K562 (cell line): ENCODE data around the gene CDC42SE2. TPM values are rescaled to one million over a fixed set of nuclear protein-coding genes. Genes with fewer than 3 reads are reported as not detected.

ENCODE experiments used
- C11orf30 ChIP-seq: fragments of 450-650 bp; IDR thresholded peaks from 2 replicates; pipeline ENCODE4 v1.6.1; 2016; ENCODE audit warnings: low read depth, mild to moderate bottlenecking
- CREB1 ChIP-seq, 2 experiments: sonication (generic) in 1 of 2; formaldehyde crosslinking in 1 of 2; IDR thresholded peaks; 2 replicates each; pipeline versions ENCODE4 v1.6.1 to v1.8.0; 2012 to 2022; ENCODE audit warnings: inconsistent platforms in 1 of 2, mild to moderate bottlenecking in 1 of 2, missing genetic modification reagents in 1 of 2, moderate library complexity in 1 of 2
- FOXM1 ChIP-seq, 2 experiments: fragments of 450-650 bp in 1 of 2; sonication (generic) in 1 of 2; formaldehyde crosslinking in 1 of 2; IDR thresholded peaks; 2 replicates each; pipeline versions ENCODE4 v1.6.1 to v1.9.0; 2017 to 2022; ENCODE audit warnings: low read depth in 2 of 2, mild to moderate bottlenecking in 2 of 2, missing genetic modification reagents in 1 of 2, moderate library complexity in 1 of 2
- KLF6 ChIP-seq: fragments of 250-450 bp; sonication (Bioruptor Pico); IDR thresholded peaks from 2 replicates; pipeline ENCODE4 v1.4.0; 2020; ENCODE audit warnings: mild to moderate bottlenecking, moderate library complexity, borderline replicate concordance
- MAFK ChIP-seq: IDR thresholded peaks from 2 replicates; pipeline ENCODE4 v1.6.1; 2011; ENCODE audit warnings: low read length, improper control_type of control experiment
- MTA3 ChIP-seq: fragments of 450-650 bp; formaldehyde crosslinking; IDR thresholded peaks from 2 replicates; pipeline ENCODE4 v1.6.1; 2017; ENCODE audit warnings: mild to moderate bottlenecking, borderline replicate concordance
- TEAD4 ChIP-seq, 2 experiments: sonication (generic) in 1 of 2; formaldehyde crosslinking in 1 of 2; IDR thresholded peaks; 2 replicates each; pipeline versions ENCODE4 v1.6.1 to v1.8.0; 2012 to 2022; ENCODE audit warnings: borderline replicate concordance in 1 of 2, inconsistent platforms in 1 of 2, low read length in 1 of 2, mild to moderate bottlenecking in 1 of 2, missing genetic modification reagents in 1 of 2
- YY1 ChIP-seq, 3 experiments: IDR thresholded peaks; 2 replicates each; pipeline ENCODE4 v1.6.1; 2011; ENCODE audit warnings: low read length in 2 of 3, mild to moderate bottlenecking in 2 of 3, moderate library complexity in 2 of 3, borderline replicate concordance in 1 of 3, control low read depth in 1 of 3, low read depth in 1 of 3; ENCODE audit not compliant: insufficient read depth in 3 of 3, insufficient replicate concordance in 2 of 3, control insufficient read depth in 1 of 3, insufficient read length in 1 of 3; ENCODE audit errors: extremely low read depth in 1 of 3
- ZBTB7A ChIP-seq: IDR thresholded peaks from 2 replicates; pipeline ENCODE4 v1.6.1; 2011; ENCODE audit warnings: low read depth, mild to moderate bottlenecking, low read length, moderate library complexity, borderline replicate concordance; ENCODE audit not compliant: control insufficient read depth
- ZNF316 ChIP-seq: fragments of 450-650 bp; IDR thresholded peaks from 2 replicates; pipeline ENCODE4 v1.6.1; 2016
- polyA plus RNA-seq, 8 experiments: library from polyadenylated mRNA; depleted of rRNA in 4 of 8; stranded (reverse) in 5 of 8; unstranded in 3 of 8; fragments of >200 nt; fragmentation: Nextera tagmentation in 2 of 8; fragmentation: Illumina TruSeq in 1 of 8; extraction: Ambion mirVana in 2 of 8; extraction: Trizol in 1 of 8; gene quantifications; 2 replicates each; pipeline versions ENCODE4 v1.2.1 to v1.2.3, GENCODE V29; 2011 to 2014; ENCODE audit warnings: inconsistent platforms in 1 of 8, missing spikeins in 1 of 8
- total RNA-seq, 7 experiments: library from RNA; depleted of rRNA in 6 of 7; stranded (reverse); fragments of >200 nt in 6 of 7; fragmentation: Illumina TruSeq in 2 of 7; extraction: Trizol in 2 of 7; gene quantifications; 2 replicates each; pipeline versions ENCODE4 v1.2.1 to v1.2.3, GENCODE V29; 2011 to 2021; ENCODE audit warnings: low replicate concordance in 1 of 7
- TF ChIP-seq, protein P1 (sequence below): fragments of 450-650 bp; IDR thresholded peaks from 2 replicates; pipeline ENCODE4 v1.6.1; 2016; ENCODE audit warnings: borderline replicate concordance
- TF ChIP-seq, protein P2 (sequence below): sonication (generic); formaldehyde crosslinking; IDR thresholded peaks from 2 replicates; pipeline ENCODE4 v1.9.0; 2022; ENCODE audit warnings: mild to moderate bottlenecking, missing genetic modification reagents
- TF ChIP-seq, protein P3 (sequence below): fragments of 450-650 bp; IDR thresholded peaks from 2 replicates; pipeline ENCODE4 v1.6.1; 2016; ENCODE audit warnings: missing biosample characterization, missing genetic modification characterization
- TF ChIP-seq, protein P4 (sequence below): fragments of 450-650 bp; IDR thresholded peaks from 2 replicates; pipeline ENCODE4 v1.6.1; 2017; ENCODE audit warnings: antibody characterized with exemption, mild to moderate bottlenecking
- TF ChIP-seq, protein P5 (sequence below): fragments of 450-650 bp; IDR thresholded peaks from 2 replicates; pipeline ENCODE4 v1.7.1; 2018; ENCODE audit warnings: mild to moderate bottlenecking, low read depth; ENCODE audit not compliant: partially characterized antibody

The CDC42SE2 gene
- total and polyA plus RNA-seq, 9 of the 15 experiments (the other 6 are each of a cell fraction or from before 2014, with no cell fraction given): 24.8 to 44.3 (median 32.7) TPM

DNA sequence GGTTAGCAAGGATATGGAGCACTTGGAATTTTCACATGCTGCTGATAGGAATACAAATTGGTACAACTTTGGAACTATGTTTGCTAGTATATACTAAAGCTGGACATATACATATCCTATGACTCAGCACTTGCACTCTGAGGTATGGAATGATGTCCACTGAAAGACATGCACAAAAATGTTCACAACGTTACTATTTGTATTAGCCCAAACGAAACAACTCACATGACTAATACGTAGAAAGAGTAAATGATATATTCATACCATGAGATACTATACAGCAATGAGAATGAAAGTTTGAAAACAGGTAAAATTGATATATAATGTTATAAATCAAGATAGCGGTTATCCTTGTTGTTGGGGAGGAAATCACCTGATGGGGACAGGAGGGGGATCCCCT is 45.5 kb upstream of the CDC42SE2 start (continued):
- TF ChIP-seq, protein P1, sequence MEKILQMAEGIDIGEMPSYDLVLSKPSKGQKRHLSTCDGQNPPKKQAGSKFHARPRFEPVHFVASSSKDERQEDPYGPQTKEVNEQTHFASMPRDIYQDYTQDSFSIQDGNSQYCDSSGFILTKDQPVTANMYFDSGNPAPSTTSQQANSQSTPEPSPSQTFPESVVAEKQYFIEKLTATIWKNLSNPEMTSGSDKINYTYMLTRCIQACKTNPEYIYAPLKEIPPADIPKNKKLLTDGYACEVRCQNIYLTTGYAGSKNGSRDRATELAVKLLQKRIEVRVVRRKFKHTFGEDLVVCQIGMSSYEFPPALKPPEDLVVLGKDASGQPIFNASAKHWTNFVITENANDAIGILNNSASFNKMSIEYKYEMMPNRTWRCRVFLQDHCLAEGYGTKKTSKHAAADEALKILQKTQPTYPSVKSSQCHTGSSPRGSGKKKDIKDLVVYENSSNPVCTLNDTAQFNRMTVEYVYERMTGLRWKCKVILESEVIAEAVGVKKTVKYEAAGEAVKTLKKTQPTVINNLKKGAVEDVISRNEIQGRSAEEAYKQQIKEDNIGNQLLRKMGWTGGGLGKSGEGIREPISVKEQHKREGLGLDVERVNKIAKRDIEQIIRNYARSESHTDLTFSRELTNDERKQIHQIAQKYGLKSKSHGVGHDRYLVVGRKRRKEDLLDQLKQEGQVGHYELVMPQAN: no peak
- TF ChIP-seq KLF6 (CRISPR knock-in tag) (no peak), ZBTB7A (no peak), ZNF316 (peak; percentile 82), FOXM1 (IDR thresholded peaks at IDR 0.05; ENCODE audit: low read depth) (no peak), FOXM1 (CRISPR knock-in tag; IDR thresholded peaks at IDR 0.05; ENCODE audit: low read depth) (no peak), C11orf30 (peak; percentile 77), MAFK (peak; percentile 48; the same call in 1 of the 2 replicates), CREB1 (IDR thresholded peaks at IDR 0.05) (no peak), CREB1 (CRISPR knock-in tag; IDR thresholded peaks at IDR 0.05) (no peak), TEAD4 (IDR thresholded peaks at IDR 0.05; ENCODE audit: low read length) (no peak), TEAD4 (CRISPR knock-in tag; IDR thresholded peaks at IDR 0.05; ENCODE audit: borderline replicate concordance) (no peak), YY1 (IDR thresholded peaks at IDR 0.05; ENCODE audit: borderline replicate concordance in 1 of 3, control insufficient read depth in 1 of 3, extremely low read depth in 1 of 3, insufficient read depth in 3 of 3, insufficient read length in 1 of 3, insufficient replicate concordance in 2 of 3, low read depth in 1 of 3, low read length in 2 of 3) (no peak), MTA3 (no peak)
- TF ChIP-seq, protein P2, sequence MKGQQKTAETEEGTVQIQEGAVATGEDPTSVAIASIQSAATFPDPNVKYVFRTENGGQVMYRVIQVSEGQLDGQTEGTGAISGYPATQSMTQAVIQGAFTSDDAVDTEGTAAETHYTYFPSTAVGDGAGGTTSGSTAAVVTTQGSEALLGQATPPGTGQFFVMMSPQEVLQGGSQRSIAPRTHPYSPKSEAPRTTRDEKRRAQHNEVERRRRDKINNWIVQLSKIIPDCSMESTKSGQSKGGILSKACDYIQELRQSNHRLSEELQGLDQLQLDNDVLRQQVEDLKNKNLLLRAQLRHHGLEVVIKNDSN: no peak
- TF ChIP-seq, protein P3, sequence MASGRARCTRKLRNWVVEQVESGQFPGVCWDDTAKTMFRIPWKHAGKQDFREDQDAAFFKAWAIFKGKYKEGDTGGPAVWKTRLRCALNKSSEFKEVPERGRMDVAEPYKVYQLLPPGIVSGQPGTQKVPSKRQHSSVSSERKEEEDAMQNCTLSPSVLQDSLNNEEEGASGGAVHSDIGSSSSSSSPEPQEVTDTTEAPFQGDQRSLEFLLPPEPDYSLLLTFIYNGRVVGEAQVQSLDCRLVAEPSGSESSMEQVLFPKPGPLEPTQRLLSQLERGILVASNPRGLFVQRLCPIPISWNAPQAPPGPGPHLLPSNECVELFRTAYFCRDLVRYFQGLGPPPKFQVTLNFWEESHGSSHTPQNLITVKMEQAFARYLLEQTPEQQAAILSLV (tag): no peak
- TF ChIP-seq, protein P4, sequence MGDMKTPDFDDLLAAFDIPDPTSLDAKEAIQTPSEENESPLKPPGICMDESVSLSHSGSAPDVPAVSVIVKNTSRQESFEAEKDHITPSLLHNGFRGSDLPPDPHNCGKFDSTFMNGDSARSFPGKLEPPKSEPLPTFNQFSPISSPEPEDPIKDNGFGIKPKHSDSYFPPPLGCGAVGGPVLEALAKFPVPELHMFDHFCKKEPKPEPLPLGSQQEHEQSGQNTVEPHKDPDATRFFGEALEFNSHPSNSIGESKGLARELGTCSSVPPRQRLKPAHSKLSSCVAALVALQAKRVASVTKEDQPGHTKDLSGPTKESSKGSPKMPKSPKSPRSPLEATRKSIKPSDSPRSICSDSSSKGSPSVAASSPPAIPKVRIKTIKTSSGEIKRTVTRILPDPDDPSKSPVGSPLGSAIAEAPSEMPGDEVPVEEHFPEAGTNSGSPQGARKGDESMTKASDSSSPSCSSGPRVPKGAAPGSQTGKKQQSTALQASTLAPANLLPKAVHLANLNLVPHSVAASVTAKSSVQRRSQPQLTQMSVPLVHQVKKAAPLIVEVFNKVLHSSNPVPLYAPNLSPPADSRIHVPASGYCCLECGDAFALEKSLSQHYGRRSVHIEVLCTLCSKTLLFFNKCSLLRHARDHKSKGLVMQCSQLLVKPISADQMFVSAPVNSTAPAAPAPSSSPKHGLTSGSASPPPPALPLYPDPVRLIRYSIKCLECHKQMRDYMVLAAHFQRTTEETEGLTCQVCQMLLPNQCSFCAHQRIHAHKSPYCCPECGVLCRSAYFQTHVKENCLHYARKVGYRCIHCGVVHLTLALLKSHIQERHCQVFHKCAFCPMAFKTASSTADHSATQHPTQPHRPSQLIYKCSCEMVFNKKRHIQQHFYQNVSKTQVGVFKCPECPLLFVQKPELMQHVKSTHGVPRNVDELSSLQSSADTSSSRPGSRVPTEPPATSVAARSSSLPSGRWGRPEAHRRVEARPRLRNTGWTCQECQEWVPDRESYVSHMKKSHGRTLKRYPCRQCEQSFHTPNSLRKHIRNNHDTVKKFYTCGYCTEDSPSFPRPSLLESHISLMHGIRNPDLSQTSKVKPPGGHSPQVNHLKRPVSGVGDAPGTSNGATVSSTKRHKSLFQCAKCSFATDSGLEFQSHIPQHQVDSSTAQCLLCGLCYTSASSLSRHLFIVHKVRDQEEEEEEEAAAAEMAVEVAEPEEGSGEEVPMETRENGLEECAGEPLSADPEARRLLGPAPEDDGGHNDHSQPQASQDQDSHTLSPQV: no peak
- TF ChIP-seq, protein P5, sequence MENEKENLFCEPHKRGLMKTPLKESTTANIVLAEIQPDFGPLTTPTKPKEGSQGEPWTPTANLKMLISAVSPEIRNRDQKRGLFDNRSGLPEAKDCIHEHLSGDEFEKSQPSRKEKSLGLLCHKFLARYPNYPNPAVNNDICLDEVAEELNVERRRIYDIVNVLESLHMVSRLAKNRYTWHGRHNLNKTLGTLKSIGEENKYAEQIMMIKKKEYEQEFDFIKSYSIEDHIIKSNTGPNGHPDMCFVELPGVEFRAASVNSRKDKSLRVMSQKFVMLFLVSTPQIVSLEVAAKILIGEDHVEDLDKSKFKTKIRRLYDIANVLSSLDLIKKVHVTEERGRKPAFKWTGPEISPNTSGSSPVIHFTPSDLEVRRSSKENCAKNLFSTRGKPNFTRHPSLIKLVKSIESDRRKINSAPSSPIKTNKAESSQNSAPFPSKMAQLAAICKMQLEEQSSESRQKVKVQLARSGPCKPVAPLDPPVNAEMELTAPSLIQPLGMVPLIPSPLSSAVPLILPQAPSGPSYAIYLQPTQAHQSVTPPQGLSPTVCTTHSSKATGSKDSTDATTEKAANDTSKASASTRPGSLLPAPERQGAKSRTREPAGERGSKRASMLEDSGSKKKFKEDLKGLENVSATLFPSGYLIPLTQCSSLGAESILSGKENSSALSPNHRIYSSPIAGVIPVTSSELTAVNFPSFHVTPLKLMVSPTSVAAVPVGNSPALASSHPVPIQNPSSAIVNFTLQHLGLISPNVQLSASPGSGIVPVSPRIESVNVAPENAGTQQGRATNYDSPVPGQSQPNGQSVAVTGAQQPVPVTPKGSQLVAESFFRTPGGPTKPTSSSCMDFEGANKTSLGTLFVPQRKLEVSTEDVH: no peak
